ENCODE results near the gene TMEM225. TPM values are rescaled to one million over a fixed set of nuclear protein-coding genes. Genes with fewer than 3 reads are reported as not detected.

The TMEM225 gene
- polyA plus RNA-seq, 4 donors, result not detected

Other genes starting within 250 kb of the TMEM225 start
- 1 to 10 TPM; 1.4 to 4.1 (median 2.1) TPM for gene SCN3B, start 231.0 kb downstream of the TMEM225 start, polyA plus RNA-seq (ENCODE audit: insufficient read length in 4 of 4)
- gene ZNF202, start 144.0 kb downstream of the TMEM225 start, polyA plus RNA-seq (ENCODE audit: insufficient read length in 4 of 4), result 10 to 100 TPM; 16.1 to 22.4 (median 17.9) TPM
- gene OR6X1, start 131.2 kb downstream of the TMEM225 start, polyA plus RNA-seq (ENCODE audit: insufficient read length in 4 of 4), result not detected
- not detected for gene OR6M1, start 79.3 kb downstream of the TMEM225 start, polyA plus RNA-seq (ENCODE audit: insufficient read length in 4 of 4)
- not detected for gene OR8D4, start 16.5 kb upstream of the TMEM225 start, polyA plus RNA-seq (ENCODE audit: insufficient read length in 4 of 4)
- not detected for gene OR4D5, start 53.9 kb upstream of the TMEM225 start, polyA plus RNA-seq (ENCODE audit: insufficient read length in 4 of 4)
- not detected for gene OR6T1, start 58.2 kb upstream of the TMEM225 start, polyA plus RNA-seq (ENCODE audit: insufficient read length in 4 of 4)
- gene OR10S1, start 92.1 kb upstream of the TMEM225 start, polyA plus RNA-seq (ENCODE audit: insufficient read length in 4 of 4), result not detected
- gene OR10G6, start 109.5 kb upstream of the TMEM225 start, polyA plus RNA-seq (ENCODE audit: insufficient read length in 4 of 4), result not detected
- gene OR10G4, start 127.3 kb upstream of the TMEM225 start, polyA plus RNA-seq (ENCODE audit: insufficient read length in 4 of 4), result not detected
- gene OR10G9, start 137.3 kb upstream of the TMEM225 start, polyA plus RNA-seq (ENCODE audit: insufficient read length in 4 of 4), result not detected
- gene OR10G8, start 141.1 kb upstream of the TMEM225 start, polyA plus RNA-seq (ENCODE audit: insufficient read length in 4 of 4), result not detected
- not detected for gene OR10G7, start 155.7 kb upstream of the TMEM225 start, polyA plus RNA-seq (ENCODE audit: insufficient read length in 4 of 4)
- gene VWA5A, start 229.8 kb upstream of the TMEM225 start, polyA plus RNA-seq (ENCODE audit: insufficient read length in 4 of 4), result 10 to 100 TPM; 13.1 to 16.2 (median 15.1) TPM

Data from left renal pelvis (tissue), 4 donors.